ENCODE results near the gene RNF187.

Gene RNF187

GRCh38 chr1:228494044-228494353 lies 6.8 kb downstream of the RNF187 start:
- DNase-seq (ENCODE audit: low read depth) = no peak
- H3K4me3 ChIP-seq (ENCODE audit: low read depth, low read length) = no peak overlapping the region
- no peak for TF ChIP-seq CTCF (IDR thresholded peaks at IDR 0.05; ENCODE audit: control insufficient read depth, extremely low read depth, insufficient read depth)

GRCh38 chr1:228494391-228494790 lies 7.2 kb downstream of the RNF187 start:
- no peak for TF ChIP-seq CTCF (IDR thresholded peaks at IDR 0.05; ENCODE audit: control insufficient read depth, extremely low read depth, insufficient read depth)
- H3K4me3 ChIP-seq (ENCODE audit: low read depth, low read length) = no peak overlapping the region
- DNase-seq (ENCODE audit: low read depth) = no peak

GRCh38 chr1:228494970-228495853 lies 8.0 kb downstream of the RNF187 start:
- TF ChIP-seq CTCF (IDR thresholded peaks at IDR 0.05; ENCODE audit: control insufficient read depth, extremely low read depth, insufficient read depth) = no peak
- no peak for DNase-seq (ENCODE audit: low read depth)
- no peak overlapping the region for H3K4me3 ChIP-seq (ENCODE audit: low read depth, low read length)

- DNase-seq (ENCODE audit: low read depth) = no peak
These were observed 8.9 kb downstream of the RNF187 start for GRCh38 chr1:228496084-228496483.

GRCh38 chr1:228496494-228496893 lies 9.3 kb downstream of the RNF187 start:
- no peak for TF ChIP-seq CTCF (IDR thresholded peaks at IDR 0.05; ENCODE audit: control insufficient read depth, extremely low read depth, insufficient read depth)
- no peak for DNase-seq (ENCODE audit: low read depth)
- H3K4me3 ChIP-seq (ENCODE audit: low read depth, low read length) = no peak overlapping the region

More at GRCh38 chr1:228496084-228496483, 8.9 kb downstream of the RNF187 start:
- no peak overlapping the region for H3K4me3 ChIP-seq (ENCODE audit: low read depth, low read length)
- TF ChIP-seq CTCF (IDR thresholded peaks at IDR 0.05; ENCODE audit: control insufficient read depth, extremely low read depth, insufficient read depth) = no peak

GRCh38 chr1:228497206-228497605 lies 10.0 kb downstream of the RNF187 start:
- no peak overlapping the region for H3K4me3 ChIP-seq (ENCODE audit: low read depth, low read length)
- no peak for DNase-seq (ENCODE audit: low read depth)
- TF ChIP-seq CTCF (IDR thresholded peaks at IDR 0.05; ENCODE audit: control insufficient read depth, extremely low read depth, insufficient read depth) = no peak

- DNase-seq (ENCODE audit: low read depth) = no peak
- no peak for TF ChIP-seq CTCF (IDR thresholded peaks at IDR 0.05; ENCODE audit: control insufficient read depth, extremely low read depth, insufficient read depth)
- H3K4me3 ChIP-seq (ENCODE audit: low read depth, low read length) = no peak overlapping the region
These were observed 10.6 kb downstream of the RNF187 start for GRCh38 chr1:228497817-228498216.
